ENCODE results near the gene SMYD5. TPM values are rescaled to one million over a fixed set of nuclear protein-coding genes. Genes with fewer than 3 reads are reported as not detected.

Gene SMYD5
- total RNA-seq, 1 donor from 2014 or later: 12.8 TPM

GRCh38 chr2:73255907-73256617 lies 42.0 kb downstream of the SMYD5 start:
- no peaks in the 10 kb centered on the region for H3K27me3 ChIP-seq (ENCODE audit: insufficient read depth, low read length)
- H3K4me1 ChIP-seq (ENCODE audit: insufficient read depth, low read length): no peaks in the 10 kb centered on the region
- Mint-ChIP-seq H3K4me3 (ENCODE audit: unreplicated experiment) (no peak overlapping the region), H3K27ac (ENCODE audit: unreplicated experiment) (no peak overlapping the region), H3K9me3 (ENCODE audit: unreplicated experiment) (no peaks in the 10 kb centered on the region), H3K36me3 (ENCODE audit: low read depth, unreplicated experiment) (peaks cover 18% of the 10 kb centered on the region), H3K4me1 (ENCODE audit: low read depth, unreplicated experiment) (no peaks in the 10 kb centered on the region), H3K27me3 (ENCODE audit: low read depth, unreplicated experiment) (no peaks in the 10 kb centered on the region)
- no peak overlapping the region for H3K9ac ChIP-seq (ENCODE audit: low read length)
- no peak overlapping the region for H3K27ac ChIP-seq (ENCODE audit: low read depth, low read length)
- FAIRE-seq (no peak), DNase-seq (ENCODE audit: low read depth) (no peak)
- H3K4me2 ChIP-seq (ENCODE audit: low read length): no peak overlapping the region
- H2AFZ ChIP-seq (ENCODE audit: low read depth, low read length): no peak overlapping the region
- no peak overlapping the region for H3K4me3 ChIP-seq (ENCODE audit: insufficient read depth, low read depth, low read length)
- TF ChIP-seq, protein P1, sequence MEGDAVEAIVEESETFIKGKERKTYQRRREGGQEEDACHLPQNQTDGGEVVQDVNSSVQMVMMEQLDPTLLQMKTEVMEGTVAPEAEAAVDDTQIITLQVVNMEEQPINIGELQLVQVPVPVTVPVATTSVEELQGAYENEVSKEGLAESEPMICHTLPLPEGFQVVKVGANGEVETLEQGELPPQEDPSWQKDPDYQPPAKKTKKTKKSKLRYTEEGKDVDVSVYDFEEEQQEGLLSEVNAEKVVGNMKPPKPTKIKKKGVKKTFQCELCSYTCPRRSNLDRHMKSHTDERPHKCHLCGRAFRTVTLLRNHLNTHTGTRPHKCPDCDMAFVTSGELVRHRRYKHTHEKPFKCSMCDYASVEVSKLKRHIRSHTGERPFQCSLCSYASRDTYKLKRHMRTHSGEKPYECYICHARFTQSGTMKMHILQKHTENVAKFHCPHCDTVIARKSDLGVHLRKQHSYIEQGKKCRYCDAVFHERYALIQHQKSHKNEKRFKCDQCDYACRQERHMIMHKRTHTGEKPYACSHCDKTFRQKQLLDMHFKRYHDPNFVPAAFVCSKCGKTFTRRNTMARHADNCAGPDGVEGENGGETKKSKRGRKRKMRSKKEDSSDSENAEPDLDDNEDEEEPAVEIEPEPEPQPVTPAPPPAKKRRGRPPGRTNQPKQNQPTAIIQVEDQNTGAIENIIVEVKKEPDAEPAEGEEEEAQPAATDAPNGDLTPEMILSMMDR (IDR thresholded peaks at IDR 0.05; ENCODE audit: insufficient read depth, low read depth, low read length): no peak
- TF ChIP-seq EZH2 (IDR thresholded peaks at IDR 0.05; ENCODE audit: insufficient read depth, low read length): no peak
- no peaks in the 10 kb centered on the region for H3K79me2 ChIP-seq (ENCODE audit: insufficient read depth, low read length)
- peaks cover 22% of the 10 kb centered on the region for H3K36me3 ChIP-seq (ENCODE audit: insufficient read depth, low read length)
- no peaks in the 10 kb centered on the region for H3K9me3 ChIP-seq (ENCODE audit: insufficient read depth, low read depth, low read length)
- peaks cover 47% of the 10 kb centered on the region for H4K20me1 ChIP-seq (ENCODE audit: insufficient read depth, low read length)

DNA sequence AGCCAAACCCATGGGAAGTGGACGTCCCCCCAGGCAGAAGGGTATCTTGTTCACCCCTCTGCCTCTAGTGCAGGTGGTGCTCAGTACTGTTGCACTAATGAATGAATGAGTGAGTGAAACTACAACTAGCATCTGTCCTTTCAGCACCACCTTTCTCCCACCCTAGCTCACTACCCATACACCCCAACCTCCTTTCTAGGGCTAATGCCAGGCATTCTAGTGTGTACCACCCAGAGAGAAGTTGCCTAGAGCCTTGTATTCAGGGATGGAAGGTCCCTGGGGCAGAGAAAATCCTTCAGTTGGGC lies 42.5 kb downstream of the SMYD5 start:
- TF ChIP-seq, protein P1 (IDR thresholded peaks at IDR 0.05; ENCODE audit: insufficient read depth, low read depth, low read length): no peak
- no peak for TF ChIP-seq EZH2 (IDR thresholded peaks at IDR 0.05; ENCODE audit: insufficient read depth, low read length)
- H3K27me3 ChIP-seq (ENCODE audit: insufficient read depth, low read length): no peaks in the 10 kb centered on the region
- no peak overlapping the region for H3K9ac ChIP-seq (ENCODE audit: low read length)
- H3K79me2 ChIP-seq (ENCODE audit: insufficient read depth, low read length): no peaks in the 10 kb centered on the region
- no peaks in the 10 kb centered on the region for H3K4me1 ChIP-seq (ENCODE audit: insufficient read depth, low read length)
- H3K27ac ChIP-seq (ENCODE audit: low read depth, low read length): no peak overlapping the region
- DNase-seq (ENCODE audit: low read depth) (no peak), FAIRE-seq (no peak)
- H3K36me3 Mint-ChIP-seq (ENCODE audit: low read depth, unreplicated experiment): peaks cover 17% of the 10 kb centered on the region
- H3K27me3 Mint-ChIP-seq (ENCODE audit: low read depth, unreplicated experiment): no peaks in the 10 kb centered on the region
- H4K20me1 ChIP-seq (ENCODE audit: insufficient read depth, low read length): peaks cover 46% of the 10 kb centered on the region
- H3K4me2 ChIP-seq (ENCODE audit: low read length): no peak overlapping the region
- no peaks in the 10 kb centered on the region for H3K9me3 ChIP-seq (ENCODE audit: insufficient read depth, low read depth, low read length)
- H3K4me3 ChIP-seq (ENCODE audit: insufficient read depth, low read depth, low read length): no peak overlapping the region
- no peak overlapping the region for H3K27ac Mint-ChIP-seq (ENCODE audit: unreplicated experiment)
- H3K36me3 ChIP-seq (ENCODE audit: insufficient read depth, low read length): peaks cover 19% of the 10 kb centered on the region
- H3K4me3 Mint-ChIP-seq (ENCODE audit: unreplicated experiment): no peak overlapping the region
- no peak overlapping the region for H2AFZ ChIP-seq (ENCODE audit: low read depth, low read length)
- no peaks in the 10 kb centered on the region for H3K9me3 Mint-ChIP-seq (ENCODE audit: unreplicated experiment)
- no peaks in the 10 kb centered on the region for H3K4me1 Mint-ChIP-seq (ENCODE audit: low read depth, unreplicated experiment)

DNA sequence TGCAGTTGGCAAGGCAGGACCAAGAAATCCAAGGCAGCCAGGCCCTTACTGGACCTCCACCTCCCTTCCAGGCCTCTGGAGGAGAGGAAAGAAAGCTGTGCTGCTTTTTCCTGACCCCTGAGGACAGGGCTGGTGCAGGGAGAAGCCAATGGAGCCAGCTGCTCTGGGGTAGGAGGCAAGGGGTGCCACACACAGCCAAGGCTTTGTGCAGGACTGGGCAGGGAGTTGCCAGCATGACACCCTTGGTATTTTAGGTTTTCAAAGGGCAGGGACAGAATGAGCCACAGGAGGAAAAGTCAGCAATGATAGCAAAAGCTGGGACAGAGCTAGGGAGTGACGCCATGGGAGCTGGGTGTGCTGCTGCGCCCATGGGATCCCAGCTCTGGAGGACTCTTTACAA lies 43.0 kb downstream of the SMYD5 start:
- no peaks in the 10 kb centered on the region for H3K4me1 ChIP-seq (ENCODE audit: insufficient read depth, low read length)
- peaks cover 42% of the 10 kb centered on the region for H4K20me1 ChIP-seq (ENCODE audit: insufficient read depth, low read length)
- no peak for FAIRE-seq
- Mint-ChIP-seq H3K9me3 (ENCODE audit: unreplicated experiment) (no peaks in the 10 kb centered on the region), H3K27ac (ENCODE audit: unreplicated experiment) (no peak overlapping the region), H3K4me3 (ENCODE audit: unreplicated experiment) (no peak overlapping the region), H3K27me3 (ENCODE audit: low read depth, unreplicated experiment) (no peaks in the 10 kb centered on the region), H3K4me1 (ENCODE audit: low read depth, unreplicated experiment) (no peaks in the 10 kb centered on the region), H3K36me3 (ENCODE audit: low read depth, unreplicated experiment) (peaks cover 17% of the 10 kb centered on the region)
- H3K36me3 ChIP-seq (ENCODE audit: insufficient read depth, low read length): peaks cover 19% of the 10 kb centered on the region
- no peak overlapping the region for H3K9ac ChIP-seq (ENCODE audit: low read length)
- H3K27me3 ChIP-seq (ENCODE audit: insufficient read depth, low read length): no peaks in the 10 kb centered on the region
- DNase-seq (ENCODE audit: low read depth): no peak
- no peak for TF ChIP-seq EZH2 (IDR thresholded peaks at IDR 0.05; ENCODE audit: insufficient read depth, low read length)
- TF ChIP-seq, protein P1 (IDR thresholded peaks at IDR 0.05; ENCODE audit: insufficient read depth, low read depth, low read length): no peak
- no peak overlapping the region for H3K4me3 ChIP-seq (ENCODE audit: insufficient read depth, low read depth, low read length)
- no peak overlapping the region for H3K4me2 ChIP-seq (ENCODE audit: low read length)
- H3K27ac ChIP-seq (ENCODE audit: low read depth, low read length): no peak overlapping the region
- H2AFZ ChIP-seq (ENCODE audit: low read depth, low read length): no peak overlapping the region
- H3K79me2 ChIP-seq (ENCODE audit: insufficient read depth, low read length): no peaks in the 10 kb centered on the region
- no peaks in the 10 kb centered on the region for H3K9me3 ChIP-seq (ENCODE audit: insufficient read depth, low read depth, low read length)

All from astrocyte (in vitro differentiated cells and primary cell).